ENCODE results near the gene RTL10.

DNA sequence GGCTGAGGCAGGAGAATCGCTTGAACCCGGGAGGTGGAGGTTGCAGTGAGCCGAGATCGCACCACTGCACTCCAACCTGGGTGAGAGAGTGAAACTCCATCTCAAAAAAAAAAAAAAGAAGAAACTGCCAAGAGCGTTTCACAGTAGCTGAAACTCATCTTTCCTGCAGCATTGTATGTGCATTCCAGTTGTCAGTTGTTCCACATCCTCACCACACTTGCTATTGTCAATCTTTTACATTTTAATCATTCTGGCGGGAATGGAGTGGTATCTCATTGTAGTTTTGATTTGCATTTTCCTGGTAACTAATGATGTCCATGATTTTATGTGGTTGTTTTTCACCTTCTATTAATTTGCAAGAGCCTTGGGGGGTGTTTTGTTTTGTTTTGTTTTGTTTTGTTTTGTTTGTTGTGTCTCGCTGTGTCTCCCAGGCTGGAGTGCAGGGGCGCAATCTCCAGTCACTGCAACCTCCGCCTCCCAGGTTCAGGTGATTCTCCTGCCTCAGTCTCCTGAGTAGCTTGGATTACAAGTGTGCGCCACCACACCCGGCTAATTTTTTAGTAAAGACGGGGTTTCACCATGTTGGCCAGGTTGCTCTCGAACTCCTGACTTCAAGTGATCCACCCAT, 8.1 kb upstream of the RTL10 start:
- TF ChIP-seq TAF1 (IDR thresholded peaks at IDR 0.05; ENCODE audit: low read depth) = no peak
- TF ChIP-seq RAD21 (IDR thresholded peaks at IDR 0.05; ENCODE audit: low read depth) = no peak
- no peak for TF ChIP-seq YY1 (IDR thresholded peaks at IDR 0.05; ENCODE audit: low read depth)
- TF ChIP-seq NFIC (IDR thresholded peaks at IDR 0.05) = no peak
- no peak for TF ChIP-seq EP300 (IDR thresholded peaks at IDR 0.05; ENCODE audit: borderline replicate concordance)
- TF ChIP-seq, protein P1, sequence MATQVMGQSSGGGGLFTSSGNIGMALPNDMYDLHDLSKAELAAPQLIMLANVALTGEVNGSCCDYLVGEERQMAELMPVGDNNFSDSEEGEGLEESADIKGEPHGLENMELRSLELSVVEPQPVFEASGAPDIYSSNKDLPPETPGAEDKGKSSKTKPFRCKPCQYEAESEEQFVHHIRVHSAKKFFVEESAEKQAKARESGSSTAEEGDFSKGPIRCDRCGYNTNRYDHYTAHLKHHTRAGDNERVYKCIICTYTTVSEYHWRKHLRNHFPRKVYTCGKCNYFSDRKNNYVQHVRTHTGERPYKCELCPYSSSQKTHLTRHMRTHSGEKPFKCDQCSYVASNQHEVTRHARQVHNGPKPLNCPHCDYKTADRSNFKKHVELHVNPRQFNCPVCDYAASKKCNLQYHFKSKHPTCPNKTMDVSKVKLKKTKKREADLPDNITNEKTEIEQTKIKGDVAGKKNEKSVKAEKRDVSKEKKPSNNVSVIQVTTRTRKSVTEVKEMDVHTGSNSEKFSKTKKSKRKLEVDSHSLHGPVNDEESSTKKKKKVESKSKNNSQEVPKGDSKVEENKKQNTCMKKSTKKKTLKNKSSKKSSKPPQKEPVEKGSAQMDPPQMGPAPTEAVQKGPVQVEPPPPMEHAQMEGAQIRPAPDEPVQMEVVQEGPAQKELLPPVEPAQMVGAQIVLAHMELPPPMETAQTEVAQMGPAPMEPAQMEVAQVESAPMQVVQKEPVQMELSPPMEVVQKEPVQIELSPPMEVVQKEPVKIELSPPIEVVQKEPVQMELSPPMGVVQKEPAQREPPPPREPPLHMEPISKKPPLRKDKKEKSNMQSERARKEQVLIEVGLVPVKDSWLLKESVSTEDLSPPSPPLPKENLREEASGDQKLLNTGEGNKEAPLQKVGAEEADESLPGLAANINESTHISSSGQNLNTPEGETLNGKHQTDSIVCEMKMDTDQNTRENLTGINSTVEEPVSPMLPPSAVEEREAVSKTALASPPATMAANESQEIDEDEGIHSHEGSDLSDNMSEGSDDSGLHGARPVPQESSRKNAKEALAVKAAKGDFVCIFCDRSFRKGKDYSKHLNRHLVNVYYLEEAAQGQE (IDR thresholded peaks at IDR 0.05; ENCODE audit: low read depth) = no peak
- TF ChIP-seq CREB1 (IDR thresholded peaks at IDR 0.05; ENCODE audit: low read depth) = no peak
- TF ChIP-seq, protein P2, sequence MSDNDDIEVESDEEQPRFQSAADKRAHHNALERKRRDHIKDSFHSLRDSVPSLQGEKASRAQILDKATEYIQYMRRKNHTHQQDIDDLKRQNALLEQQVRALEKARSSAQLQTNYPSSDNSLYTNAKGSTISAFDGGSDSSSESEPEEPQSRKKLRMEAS (IDR thresholded peaks at IDR 0.05) = no peak
- no peak for TF ChIP-seq TEAD4 (IDR thresholded peaks at IDR 0.05)
- TF ChIP-seq USF1 (IDR thresholded peaks at IDR 0.05) = no peak

All from Ishikawa (cell line).